Measurements from ENCODE around the gene LPP.

Gene LPP

DNA sequence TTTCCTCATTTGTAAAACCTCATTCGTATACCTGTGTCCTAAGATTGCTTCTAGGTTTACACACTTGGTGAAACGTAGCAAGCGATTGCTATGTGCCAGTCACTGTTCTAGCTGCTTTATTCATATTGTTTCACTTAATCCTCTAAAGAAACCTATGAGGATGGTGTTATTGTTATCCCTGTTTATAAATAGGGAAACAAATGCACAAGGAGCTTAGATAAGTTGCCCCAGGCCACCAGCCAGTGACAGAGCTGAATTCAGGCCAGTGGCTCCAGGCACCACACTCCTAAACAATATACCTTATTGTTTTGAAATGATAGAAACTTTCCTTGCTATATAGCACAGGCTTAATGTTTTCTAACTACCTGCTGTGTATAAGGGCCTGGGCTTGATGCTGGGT lies 44.0 kb downstream of the LPP start:
- no peak for DNase-seq

DNA sequence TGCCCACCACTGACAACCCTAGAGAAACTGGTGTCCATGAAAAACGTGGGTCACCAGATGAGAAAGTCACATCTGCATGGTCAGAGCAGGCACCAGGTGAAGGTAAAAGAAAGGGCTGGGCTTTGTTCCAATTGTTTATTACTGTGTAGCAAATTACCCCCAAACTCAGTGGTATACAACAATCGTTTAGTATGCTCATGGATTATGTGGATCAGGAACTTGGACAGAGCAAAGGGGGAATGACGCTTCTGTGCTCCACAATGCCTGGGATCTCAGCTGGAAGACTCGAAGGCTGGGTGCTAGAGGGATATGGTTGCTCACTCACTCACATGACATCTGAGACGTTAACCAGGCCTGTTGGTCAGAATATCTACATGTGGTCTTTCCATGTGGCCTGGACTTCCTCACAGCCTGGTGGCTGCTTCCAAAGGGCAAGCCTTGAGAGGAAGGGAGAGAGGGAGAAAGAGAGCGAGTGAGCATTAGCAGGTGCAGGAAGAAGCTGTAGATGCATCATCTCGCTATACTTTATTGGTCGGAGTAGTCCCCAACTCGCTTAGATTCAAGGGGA lies 44.9 kb downstream of the LPP start:
- DNase-seq: no peak

DNA sequence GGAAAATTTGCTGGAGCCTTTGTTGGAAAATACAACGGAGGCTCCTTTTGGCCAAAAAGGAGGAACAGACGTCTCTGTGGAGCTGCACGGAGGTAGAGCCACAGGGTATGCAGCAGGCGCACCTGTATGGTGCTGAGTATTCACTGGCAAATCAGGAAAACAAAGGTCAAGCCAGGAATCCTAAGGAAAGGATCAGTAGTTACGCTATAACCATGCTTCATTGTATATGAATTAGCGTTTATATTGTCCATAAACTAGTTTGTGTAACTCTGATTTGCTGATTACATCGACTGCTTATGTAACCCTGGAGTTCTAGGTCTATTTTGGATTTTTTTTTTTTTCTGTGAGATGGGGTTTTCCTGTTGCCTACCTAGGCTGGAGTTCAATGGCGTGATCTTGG lies 45.4 kb downstream of the LPP start:
- no peak for DNase-seq

DNA sequence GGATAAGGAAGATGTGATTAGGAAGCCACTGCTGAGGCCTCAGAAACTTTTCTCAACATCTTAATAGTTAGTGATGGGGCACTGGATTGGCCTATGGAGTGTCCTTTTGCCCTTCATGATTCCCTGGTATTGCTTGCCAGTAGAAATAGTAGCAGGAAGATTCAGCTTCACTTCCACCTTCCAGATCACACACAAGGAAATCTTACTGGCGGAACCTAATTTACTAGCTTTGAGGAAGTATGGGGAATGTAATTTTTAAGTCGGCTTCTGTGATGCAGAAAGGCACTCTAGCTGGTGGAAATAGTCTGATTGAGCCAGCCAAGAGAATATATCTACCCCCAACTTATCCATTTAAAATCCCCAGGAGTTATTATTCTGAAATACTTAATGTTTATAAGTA lies 46.5 kb downstream of the LPP start:
- no peak for DNase-seq

DNA sequence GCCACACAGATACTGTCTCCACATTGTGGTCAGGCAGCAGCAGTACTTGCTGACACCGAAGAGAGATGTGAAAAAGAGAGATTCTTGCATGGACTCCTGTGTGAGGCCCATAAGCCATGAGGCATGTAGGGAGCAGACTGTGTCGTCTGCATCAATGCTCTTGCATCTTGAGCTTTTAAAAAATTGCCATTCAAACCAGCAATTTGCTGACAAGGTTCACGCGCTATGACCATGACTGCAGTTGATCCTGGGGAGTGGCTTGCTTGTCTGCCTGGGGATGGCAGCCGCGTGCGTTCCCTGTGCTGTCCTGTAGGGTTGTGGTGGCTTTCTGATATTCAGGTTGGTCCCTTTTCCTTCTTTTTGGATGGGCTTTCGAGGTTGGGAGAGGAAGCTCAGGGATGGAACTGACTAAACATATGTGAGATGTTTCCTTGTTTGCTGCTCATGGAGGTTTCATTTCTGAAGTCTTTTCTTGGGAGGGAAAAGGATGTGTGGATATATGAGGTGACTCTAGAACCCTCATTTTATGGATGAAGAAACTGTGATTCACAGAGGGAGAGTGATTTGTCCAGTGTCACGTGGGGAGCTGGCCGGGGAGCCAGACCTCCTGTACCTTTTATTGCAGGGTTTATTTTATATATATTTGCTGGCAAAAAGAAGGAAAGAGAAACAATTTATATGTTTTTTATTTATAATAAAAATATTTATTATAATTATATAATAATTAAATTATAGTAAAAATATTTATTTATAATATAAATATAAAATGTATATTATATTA lies 48.6 kb downstream of the LPP start:
- no peak for DNase-seq

DNA sequence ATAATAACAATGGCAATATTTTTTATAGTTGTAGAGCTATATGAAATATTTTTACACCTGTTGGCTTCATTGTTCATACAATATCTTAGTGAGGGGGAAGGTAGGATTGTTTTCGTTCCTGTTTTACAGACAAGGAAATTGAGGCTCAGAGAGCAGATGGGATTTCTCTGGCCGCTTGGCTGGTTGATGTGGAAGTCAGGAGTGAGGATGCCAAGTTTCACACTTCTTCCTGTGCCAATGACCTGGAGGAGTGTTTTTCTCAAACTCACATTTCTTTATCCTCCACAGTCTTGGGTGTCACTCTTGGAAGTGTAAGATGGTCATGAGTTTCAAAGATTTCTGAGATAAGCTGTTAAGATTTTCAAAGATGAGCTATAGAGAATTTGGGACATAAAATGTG lies 50.6 kb downstream of the LPP start:
- DNase-seq: no peak

DNA sequence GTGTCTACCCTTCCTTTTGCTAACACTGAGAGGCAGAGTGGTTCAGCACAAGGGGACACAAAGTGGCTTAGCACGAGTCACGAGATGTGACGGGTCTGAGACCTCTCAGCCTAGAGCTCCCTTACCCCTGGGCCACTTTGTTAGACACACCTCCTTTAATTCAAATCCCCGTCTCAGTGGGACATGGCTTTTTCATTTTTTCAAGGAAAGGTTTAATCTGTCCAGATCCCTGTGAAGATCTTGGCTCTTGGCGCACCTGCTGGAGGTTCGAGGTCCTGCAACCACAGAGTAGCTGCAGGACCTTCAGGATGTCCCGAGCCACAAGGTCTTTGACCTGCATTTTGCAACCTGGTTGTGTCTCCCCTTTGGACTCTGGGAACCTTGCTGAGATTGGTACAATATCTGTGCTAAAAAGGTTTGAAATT lies 52.0 kb downstream of the LPP start:
- no peak for DNase-seq

DNA sequence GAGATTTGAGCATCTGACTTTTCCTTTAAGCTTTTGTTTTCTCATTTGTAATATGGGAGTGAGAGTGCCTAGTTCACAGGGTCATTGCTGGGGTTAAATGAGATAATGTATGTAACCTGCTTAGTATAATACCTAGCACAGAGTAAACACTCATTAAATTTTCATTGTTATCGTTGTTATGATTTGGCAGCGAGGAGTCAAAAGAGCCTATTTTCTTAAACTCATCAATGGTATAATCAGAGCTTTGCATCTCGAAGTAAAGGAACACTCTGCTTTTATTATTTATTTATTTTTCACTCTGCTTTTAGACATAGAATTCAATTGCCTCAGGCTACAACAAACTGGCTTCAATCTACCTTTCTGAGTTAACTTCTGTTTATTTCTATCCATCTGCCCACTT lies 52.8 kb downstream of the LPP start:
- DNase-seq: no peak

DNA sequence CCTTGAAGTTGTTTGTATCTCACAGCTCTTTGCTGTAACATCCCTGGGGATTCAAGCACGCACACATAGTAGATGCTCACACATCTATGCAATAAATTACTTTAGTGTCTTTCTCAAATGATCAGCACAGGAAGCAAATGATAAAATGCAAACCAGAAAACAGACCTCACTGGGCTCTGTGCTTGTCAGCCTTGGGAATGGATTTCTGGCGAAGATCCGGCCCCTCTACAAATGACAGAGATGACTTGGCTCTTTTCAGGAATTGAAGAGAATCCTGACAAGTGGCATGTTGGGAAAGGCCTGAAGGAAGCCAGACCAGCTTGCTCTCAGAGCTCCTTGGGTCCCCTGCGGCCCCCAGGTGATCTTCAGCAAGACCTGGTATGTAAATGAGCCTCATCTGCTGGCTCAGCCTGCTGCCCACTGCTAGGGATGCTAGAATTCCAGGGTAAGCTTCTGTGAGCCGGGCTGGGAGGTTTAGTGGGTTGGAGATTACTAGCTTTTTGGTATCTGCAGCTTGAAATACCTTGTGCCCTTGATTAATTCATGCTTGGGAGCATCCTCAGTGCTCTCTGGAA lies 54.1 kb downstream of the LPP start:
- DNase-seq: no peak

DNA sequence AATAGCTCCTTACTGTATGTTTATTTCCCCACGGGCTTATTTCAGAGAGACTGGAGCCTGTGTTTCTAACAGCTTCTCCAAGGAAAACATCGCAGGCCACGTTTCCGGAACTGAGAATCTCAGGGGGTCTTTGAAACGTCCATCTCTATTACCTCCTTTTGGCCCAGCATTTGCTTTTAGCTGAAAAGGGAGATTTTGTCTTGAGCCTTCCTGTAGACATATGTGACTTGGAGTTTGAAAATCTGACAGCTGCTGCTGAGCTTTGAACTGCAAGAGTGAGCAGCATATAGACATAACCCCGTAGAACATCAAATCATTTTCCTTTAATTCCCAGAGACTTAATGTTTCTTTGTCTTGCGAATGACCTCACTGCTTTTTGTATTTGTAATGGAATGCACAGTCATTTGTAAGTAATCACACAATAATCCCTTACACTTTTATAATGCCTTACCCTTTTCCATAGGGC lies 54.6 kb downstream of the LPP start:
- DNase-seq: no peak

DNA sequence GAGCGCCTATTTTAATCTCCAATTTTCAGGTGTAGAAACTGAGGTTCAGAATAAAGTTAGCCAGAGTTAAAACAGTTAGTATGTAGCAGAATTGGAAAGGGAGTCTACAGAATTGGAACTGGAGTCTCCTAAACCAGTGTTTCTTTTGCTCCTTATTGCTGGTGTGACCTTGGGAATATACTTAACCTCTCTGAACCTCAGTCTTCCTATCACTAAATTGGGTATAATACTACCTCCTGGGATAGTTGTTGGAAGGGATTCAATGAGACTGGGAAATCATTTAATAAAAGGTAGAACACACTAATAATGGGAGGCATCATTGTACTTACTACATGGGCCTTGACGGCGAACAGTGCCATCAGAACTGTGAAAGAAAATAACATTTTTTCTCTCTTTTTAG lies 55.1 kb downstream of the LPP start:
- no peak for DNase-seq

DNA sequence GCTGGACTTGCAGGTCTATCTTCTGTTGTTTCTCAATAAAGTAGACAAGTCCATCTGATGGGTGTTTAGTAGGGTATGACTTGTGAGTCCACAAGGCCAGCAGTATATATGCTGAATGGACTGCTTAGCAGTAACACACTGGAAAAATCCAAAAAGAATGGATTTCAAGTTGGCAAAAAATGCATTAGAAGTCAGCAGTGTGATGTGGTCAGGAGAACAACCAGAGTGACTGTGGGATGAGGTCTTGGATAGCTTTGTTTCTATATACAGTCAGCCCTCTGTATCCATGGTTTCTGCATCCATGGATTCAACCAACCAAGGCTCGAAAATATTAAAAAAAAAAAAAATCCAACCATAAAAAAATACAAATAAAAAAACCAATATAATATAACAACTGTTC lies 55.8 kb downstream of the LPP start:
- DNase-seq: no peak

DNA sequence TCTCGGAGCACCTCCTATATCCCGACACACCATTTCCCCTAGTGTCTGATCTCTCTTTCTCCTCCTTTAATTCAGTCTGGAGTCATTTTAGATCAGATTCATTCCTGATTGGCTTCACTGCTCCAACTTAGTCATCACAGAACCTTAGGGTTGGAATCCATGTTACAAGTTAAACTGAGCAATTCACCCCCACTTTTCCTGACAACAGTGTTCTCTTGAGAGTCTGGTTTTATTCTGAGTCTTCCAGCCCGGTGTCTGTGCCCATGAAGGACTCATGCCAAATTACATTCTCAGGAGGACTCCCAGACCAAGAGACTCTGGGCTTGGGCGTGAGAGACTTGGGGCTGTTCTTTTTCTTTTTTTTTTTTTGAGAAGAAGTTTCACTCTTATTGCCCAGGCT lies 57.5 kb downstream of the LPP start:
- DNase-seq: no peak

DNA sequence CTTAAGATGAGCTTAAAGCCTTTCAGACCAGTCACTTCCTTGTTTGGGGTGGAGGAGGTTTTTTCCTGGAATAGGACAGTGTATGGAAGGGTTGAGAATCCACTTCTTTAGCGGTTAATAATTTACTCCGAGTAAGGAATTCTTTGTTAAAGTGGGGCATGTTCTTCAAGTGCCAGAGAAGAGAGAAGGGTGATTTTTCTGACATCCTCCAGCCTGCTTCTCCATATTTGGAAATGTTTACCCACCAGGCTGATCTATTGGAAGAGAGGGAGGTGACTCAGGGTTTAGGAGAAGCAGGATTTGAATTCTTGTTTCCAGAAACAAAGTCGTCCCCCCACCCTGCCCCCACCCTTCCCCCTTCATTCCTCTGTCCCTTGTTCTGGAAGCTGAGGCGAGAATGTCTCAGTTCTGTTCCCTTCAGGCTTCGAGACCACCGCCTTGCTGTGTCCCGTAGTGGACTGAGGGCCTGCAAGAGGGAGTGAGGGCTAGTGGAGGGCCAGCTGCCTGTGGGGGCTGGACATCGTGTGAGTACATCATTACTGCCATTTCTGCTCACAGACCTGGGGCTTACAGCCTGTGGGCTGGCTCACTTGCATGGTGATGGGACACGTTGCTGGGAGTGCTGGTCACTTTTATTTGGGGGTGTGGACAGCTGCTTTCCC lies 58.5 kb downstream of the LPP start:
- DNase-seq: no peak

DNA sequence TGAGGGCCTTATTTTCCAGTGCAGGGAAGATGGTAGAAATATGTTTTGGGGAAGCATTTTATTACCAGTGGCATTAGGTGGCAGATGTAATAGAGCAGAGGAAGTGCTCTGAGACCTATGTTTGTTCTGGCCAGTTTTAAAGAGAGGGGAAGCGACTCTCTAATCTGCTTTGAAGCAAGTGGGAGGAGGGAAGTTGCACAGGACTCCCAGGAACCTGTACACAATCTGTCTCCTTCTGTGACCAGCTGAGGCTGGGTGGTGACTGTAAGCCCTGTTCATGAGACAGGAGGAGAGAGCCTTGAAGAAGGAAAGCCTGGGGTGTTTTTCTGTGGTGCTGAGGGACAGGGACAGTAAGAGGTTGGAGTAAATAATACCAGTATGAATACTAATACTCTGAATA lies 60.5 kb downstream of the LPP start:
- DNase-seq: peak; percentile 12

DNA sequence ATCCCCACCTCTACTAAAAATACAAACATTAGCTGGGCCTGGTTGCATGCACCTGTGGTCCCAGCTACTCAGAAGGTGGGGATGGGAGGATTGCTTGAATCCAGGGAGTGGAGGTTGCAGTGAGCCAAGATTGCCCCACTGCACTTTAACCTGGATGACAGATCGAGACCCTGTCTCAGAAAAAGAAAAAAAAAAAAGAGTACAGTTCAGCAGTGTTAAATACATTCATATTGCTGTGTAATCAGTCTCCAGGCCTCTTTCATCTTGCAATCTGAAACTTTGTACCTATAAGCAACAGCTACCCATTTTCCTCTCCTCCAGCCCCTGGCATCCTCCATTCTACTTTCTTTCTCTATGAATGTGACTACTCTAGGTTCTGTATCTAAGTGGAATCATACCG lies 61.2 kb downstream of the LPP start:
- no peak for DNase-seq

DNA sequence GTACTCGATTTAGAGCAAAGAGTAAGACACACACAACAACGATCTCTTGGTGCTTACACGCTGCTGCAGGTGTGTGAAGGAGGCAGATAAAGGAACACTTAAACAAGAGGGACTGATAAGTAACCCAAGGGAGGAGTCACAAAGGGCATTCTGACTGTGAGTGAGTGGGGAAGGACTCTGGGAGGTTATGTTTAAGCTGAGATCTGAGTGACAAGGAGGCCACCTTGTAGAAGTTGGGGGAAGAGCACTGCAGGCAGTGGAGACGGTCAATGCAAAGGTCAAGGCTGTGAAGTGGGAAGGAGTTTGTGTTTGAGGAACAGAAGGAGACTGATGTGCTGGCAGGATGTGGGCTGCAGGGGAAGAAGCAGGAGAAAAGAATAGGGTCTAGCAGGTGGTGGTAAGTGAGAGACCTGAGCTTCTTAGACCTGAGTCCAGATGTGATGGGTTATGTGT lies 63.1 kb downstream of the LPP start:
- DNase-seq: no peak

DNA sequence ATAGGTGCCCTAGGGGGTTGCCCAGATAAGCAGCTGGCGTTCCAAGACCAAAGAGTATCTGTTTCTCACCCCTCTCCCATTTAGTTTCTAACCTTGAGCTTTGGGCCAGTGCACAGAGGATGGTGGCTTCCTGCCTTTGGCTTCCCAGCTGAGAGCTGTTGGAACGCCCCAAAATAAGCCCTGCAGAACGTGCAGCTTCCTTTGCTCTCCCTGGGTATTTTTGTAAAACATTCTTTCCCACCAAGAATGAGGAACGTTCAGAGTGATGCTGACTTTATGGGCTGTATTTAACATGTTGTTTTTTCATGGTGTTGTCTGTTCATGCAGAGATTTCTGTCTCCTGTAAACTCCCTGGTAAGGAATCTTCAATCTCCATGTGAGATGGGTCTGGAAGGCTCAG lies 63.8 kb downstream of the LPP start:
- DNase-seq: no peak

DNA sequence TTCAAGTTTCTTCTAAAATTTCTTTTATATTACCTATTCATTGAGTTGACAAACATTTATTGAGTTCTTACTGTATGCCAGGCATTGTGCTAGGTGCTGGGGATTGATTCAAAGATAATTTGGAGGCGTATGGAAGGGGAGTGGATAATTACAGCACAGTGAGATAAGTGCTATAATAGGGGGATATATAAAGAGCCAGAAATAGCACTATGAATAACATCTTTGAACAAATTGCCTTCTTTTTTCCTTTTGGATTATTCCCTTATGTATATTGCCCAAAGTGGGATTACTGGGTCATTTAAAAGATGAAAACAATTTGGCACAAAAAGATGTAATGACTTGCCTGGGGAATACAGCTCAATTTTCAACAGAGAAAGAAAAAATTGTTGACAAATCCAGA lies 64.6 kb downstream of the LPP start:
- no peak for DNase-seq

DNA sequence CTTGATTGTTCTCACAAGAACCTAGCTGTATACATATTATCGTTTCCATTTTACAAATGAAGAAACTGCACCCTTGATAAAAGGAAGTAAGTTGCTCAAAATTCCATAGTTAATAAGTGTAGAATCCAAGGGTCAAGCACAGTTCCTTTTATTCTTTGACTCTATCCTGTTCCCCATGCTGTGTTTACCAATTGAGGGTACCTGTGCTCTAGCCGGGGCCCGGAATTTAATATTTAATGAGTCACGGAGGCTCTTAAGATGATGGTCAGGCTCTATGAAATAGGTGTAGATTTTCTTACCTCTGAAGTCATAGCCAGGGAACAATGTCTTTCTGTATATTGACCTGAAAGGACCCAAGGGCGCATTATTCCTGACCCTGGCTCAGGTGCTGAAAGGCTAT lies 65.2 kb downstream of the LPP start:
- no peak for DNase-seq

DNA sequence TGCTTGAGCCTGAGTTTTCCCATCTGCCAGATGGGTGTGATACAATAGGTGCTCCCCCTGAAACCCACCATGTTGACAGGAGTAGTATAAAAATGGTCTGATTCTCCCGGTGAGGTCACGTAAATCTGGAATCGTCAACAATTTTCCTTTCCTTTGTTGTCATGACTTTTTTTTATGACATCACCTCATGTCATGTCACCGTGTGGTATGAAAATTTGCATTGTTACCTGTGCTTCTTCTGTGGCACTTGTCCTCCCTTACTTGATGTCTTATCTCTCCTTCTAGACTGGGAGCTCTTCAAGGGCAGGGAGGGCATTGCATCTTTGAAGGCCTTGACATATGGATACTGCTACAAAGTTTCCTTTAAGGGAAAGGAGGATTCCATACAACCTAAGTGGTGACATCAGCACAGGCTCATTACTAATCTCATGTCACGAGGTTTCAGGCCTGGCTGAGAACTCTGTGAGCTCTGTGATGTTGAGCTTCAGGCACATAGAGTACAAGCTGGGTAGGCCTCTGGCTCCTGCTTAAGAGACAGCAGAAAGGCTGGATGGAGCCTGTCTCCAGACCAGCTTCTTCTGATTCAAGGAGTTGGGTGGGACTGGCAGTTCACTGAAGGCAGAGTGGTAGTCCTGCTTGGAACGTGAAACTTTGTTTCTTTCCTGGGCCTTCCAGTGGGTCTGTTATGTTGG lies 66.3 kb downstream of the LPP start:
- DNase-seq: no peak

DNA sequence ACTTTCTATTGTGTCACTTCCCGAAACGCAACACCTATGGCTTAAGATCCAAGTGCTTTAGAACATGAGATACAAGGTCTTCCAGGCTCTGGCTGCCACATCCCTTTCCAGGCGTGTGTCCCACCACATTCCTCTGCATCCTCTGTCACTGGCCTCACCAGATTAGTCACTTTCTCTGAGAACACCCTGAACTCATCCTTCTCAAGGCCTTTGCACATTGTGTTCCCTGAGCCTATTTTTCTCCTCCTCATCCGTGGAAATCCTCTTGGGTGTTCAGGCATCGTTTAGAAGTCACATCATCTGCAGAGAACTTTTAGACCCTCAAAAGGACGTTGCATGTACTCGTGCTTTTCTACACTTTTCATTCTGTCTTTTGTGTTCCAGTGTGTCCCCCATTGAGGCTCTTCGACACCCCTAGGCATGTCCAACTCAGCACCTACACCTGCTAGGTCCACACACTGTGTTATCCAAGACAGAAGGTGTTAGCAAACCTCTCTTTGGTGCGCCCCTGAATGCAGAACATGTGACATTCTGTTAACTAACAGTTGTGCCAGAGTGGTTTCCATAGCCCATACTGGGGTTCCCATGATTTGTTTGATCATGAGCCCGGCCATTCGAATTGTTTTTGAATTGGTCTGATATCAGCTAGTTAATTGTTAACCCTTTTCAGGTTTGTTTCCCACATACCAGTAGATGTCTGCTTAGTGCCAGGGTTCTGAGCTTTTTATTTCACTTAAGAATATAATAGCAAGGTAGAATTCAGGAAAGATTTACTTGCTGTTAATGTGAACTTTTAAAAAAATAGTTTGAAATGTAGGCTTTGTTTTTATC lies 67.2 kb downstream of the LPP start:
- no peak for DNase-seq

All from GF-D8 (cell line).